ENCODE results near the gene TRPV3.

The TRPV3 gene

DNA sequence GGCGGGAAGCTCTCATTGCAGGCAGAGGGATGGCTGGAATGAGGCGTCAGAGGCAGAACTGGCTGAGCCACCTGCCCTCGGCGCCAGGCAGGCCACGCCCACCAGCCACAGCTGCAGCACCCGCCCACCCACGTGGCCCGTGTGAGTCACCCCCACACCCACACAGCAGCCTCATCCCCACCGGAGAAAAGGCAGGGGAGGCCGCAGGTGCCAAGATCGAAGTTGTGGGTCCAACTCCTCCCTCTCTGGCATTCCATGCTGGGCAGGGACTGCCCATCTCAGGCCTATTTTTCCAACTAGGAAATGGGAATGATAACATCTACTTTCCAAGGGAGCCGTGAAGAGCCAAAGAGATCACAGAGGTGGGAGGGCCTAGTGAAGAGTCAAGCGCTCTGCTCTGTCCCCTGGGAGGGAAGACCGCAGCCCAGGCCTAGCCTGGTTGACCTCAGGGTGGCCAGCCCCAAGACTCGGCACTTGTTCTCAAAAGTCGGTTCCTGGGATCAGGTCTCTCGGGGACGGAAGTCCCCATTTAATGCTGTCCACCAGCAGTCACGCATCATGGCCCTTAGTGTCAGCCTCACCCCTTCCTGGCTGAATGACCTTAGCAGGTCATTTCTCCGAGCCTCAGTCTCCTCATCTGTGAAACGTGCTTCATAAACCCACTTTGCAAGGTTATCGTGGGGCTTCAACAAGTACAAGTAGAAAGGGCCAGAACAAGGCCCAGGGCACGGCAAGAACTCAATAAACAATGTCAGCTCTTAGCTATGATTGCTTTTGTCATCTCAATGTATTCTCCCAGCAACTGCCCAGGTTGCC is at the start of gene TRPV3:
TSS of gene TRPV3 (minus strand) at position 45 of the 816 bp plus-strand sequence. CDS start 2,962 bp downstream, outside the sequence.
- no peak for TF ChIP-seq Cebpa-rat (IDR thresholded peaks at IDR 0.05)
- no peaks in the 10 kb centered on the region for H3K27me3 ChIP-seq
- no peaks in the 10 kb centered on the region for H3K36me3 ChIP-seq
- H3K9ac ChIP-seq = no peak within 1 kb of the TSS; a peak in 1 of 22 replicates
- H3K4me3 ChIP-seq = no peak within 1 kb of the TSS
- H4K20me1 ChIP-seq = no peaks in the 10 kb centered on the region
- H3K4me1 ChIP-seq = peaks cover 14 to 44% (median 38%) of the 10 kb centered on the region in 10 experiments; a peak in 19 of 20 replicates
- peak within 1 kb of the TSS; percentile 36 to 72 (median 60) for H3K4me2 ChIP-seq
- peak within 1 kb of the TSS in 4 of 11 experiments; percentile 2 to 59 (median 49); a peak in 6 of 22 replicates for H3K27ac ChIP-seq
- no peaks in the 10 kb centered on the region for H3K9me3 ChIP-seq (replicated peaks in 1 of 11)

DNA sequence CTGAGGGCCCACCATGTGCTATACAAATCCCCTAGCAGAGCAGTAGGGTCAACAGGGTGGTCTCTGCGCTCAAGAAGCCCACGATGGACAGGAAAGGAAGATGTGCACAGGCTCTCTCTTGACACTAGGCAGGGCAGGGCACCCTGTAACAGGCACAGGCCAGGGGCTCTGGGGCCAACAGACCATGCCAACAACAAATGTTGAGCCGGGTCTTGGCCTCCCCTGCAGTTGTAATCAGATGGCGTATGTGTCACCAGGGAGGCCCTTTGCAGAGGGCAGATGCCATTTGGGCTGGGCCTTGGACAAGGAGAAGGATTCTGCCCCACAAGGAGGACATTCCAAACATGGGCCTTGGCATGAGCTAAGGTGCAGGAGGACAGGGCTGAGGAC is 46.3 kb upstream of the TRPV3 start:
- Histone ChIP-seq H3K4me3 (no peak overlapping the region), H3K4me2 (no peak overlapping the region), H3K9me3 (replicated peaks in 1 of 11) (no peaks in the 10 kb centered on the region), H3K27ac (no peak overlapping the region), H3K27me3 (no peaks in the 10 kb centered on the region), H3K9ac (no peak overlapping the region), H3K4me1 (no peaks in the 10 kb centered on the region), H4K20me1 (peaks cover 0 to 25% (median 3%) of the 10 kb centered on the region in 11 experiments; a peak in 6 of 22 replicates), H3K36me3 (peaks cover 20 to 70% (median 55%) of the 10 kb centered on the region in 11 experiments)
- no peak for TF ChIP-seq Cebpa-rat (IDR thresholded peaks at IDR 0.05)

DNA sequence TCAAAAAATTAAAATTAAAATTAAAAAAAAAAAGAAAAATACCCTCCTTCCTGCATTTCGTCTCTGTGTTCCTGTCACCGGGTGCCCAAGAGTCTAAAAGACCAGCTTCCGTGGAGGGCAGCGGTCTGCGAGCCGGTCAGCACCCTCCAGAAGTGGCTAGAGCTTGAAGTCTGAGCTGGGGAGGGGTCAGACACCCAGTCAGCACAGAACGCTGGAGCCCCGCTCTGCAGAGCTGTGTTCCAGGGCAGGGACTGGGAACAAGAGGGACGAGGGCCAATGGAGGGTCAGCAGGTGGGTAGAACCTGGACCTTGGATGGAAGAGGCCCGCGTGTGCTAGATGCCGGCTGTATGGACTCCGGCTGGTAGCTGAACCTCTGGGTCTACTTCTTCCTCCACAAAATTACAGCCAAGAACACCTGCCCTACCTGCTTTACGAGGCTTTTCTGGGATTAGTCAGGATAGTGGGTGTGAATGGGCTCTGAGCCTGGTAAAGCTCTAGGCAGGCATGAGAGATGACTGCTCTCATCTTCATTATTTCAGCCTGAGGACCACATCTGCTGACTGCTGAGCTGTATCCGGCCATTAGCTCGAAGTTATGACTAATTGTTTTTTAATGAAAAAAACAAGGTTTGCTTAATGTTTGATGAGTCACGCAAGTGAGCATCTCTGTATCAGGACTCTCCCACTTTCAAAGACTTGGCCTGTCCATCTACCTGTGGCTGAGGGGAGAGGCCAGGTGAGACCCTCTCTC is 45.7 kb upstream of the TRPV3 start:
- Histone ChIP-seq H3K9ac (no peak overlapping the region), H3K4me1 (no peaks in the 10 kb centered on the region), H3K36me3 (peaks cover 16 to 65% (median 49%) of the 10 kb centered on the region in 11 experiments), H3K27me3 (no peaks in the 10 kb centered on the region), H3K9me3 (replicated peaks in 1 of 11) (no peaks in the 10 kb centered on the region), H3K4me3 (no peak overlapping the region), H3K4me2 (no peak overlapping the region), H4K20me1 (peaks cover 0 to 19% (median 3%) of the 10 kb centered on the region in 11 experiments; a peak in 6 of 22 replicates), H3K27ac (no peak overlapping the region)
- TF ChIP-seq Cebpa-rat (IDR thresholded peaks at IDR 0.05) = no peak

DNA sequence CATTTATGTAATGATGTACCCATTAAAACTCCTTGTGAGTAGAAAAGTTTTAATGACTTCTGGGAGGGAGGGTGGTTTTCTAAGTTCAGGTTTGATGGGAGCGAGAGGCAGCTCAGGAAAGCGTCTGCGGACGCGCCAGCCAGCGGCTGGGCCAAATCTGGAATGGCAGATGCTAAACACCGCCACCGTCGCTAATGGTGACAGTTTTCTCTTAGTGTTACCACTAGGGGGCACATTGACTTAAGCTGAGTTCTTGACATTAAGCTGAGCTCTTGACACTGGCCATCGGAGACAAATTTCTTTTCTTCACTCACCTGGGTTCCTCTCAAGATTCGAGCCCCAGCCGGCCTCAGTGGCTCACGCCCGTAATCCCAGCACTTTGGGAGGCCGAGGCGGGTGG is 44.9 kb upstream of the TRPV3 start:
- no peak overlapping the region for H3K9ac ChIP-seq
- peaks cover 0 to 16% (median 3%) of the 10 kb centered on the region in 11 experiments; a peak in 6 of 22 replicates for H4K20me1 ChIP-seq
- no peak for TF ChIP-seq Cebpa-rat (IDR thresholded peaks at IDR 0.05)
- no peaks in the 10 kb centered on the region for H3K4me1 ChIP-seq
- peaks cover 9 to 57% (median 41%) of the 10 kb centered on the region in 11 experiments for H3K36me3 ChIP-seq
- H3K9me3 ChIP-seq (replicated peaks in 1 of 11) = no peaks in the 10 kb centered on the region
- H3K4me3 ChIP-seq = no peak overlapping the region
- no peak overlapping the region for H3K27ac ChIP-seq
- no peak overlapping the region for H3K4me2 ChIP-seq
- H3K27me3 ChIP-seq = no peaks in the 10 kb centered on the region

DNA sequence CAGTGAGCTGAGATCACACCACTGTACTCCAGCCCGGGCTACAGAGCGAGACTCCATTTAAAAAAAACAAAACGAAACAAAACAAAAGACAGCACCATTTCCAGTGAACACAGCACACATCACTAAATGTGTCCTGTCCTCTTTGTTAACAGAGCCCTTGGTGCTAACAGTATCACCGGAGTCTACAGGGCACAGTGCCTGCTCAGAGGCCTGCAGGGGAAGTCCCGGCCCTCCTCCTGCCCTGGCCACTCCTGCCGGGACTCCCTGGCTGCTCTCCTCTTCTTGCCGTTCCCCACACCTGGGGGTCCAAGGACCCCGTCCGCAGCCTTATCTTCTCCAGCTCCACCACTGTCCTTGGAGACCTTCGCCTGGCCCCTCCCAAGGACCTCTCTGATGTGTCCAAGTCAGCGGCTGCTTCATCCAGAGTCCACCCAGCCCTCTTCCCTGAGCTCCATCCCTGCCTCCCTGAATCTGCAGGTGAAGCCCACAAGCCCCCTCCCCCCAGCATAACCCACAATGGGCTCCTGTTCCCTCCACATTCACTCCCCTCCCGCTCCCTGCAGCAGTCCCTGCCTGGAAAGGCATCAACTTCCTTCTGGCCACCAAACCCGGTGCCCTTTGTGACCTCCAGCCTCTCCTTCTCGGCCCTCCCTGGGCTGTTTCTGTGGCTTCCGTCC is 43.1 kb upstream of the TRPV3 start:
- Histone ChIP-seq H3K27ac (no peak overlapping the region), H3K9me3 (replicated peaks in 1 of 11) (no peaks in the 10 kb centered on the region), H3K36me3 (peaks cover 0 to 38% (median 23%) of the 10 kb centered on the region in 11 experiments; a peak in 20 of 22 replicates), H3K9ac (no peak overlapping the region), H3K4me3 (no peak overlapping the region), H3K27me3 (no peaks in the 10 kb centered on the region), H3K4me1 (no peaks in the 10 kb centered on the region; a peak in 1 of 20 replicates), H4K20me1 (peaks cover 0 to 22% (median 2%) of the 10 kb centered on the region in 11 experiments; a peak in 9 of 22 replicates), H3K4me2 (no peak overlapping the region)
- no peak for TF ChIP-seq Cebpa-rat (IDR thresholded peaks at IDR 0.05)

DNA sequence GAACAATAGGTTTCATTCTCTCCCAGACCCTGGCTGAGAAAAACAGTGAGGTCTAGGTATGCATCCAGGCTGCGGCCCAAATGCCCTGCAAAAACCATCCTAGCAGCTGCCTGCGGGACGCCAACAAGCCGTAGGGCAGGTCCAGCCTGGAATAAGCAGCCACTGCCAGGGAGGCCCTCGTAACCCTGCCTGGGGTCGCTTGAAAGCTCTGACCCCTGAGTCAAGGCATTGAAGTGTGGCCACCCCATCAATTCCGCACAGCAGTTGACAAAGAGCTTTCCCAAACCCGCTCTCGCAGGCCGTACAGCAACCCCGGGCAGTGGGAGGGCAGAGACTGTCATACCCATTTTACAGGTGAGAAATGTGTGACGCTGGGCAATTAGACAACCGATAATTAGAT is 40.5 kb upstream of the TRPV3 start:
- H3K4me2 ChIP-seq = no peak overlapping the region
- no peaks in the 10 kb centered on the region for H3K27me3 ChIP-seq
- peaks cover 0 to 14% (median 6%) of the 10 kb centered on the region in 11 experiments; a peak in 13 of 22 replicates for H3K36me3 ChIP-seq
- H3K4me1 ChIP-seq = peaks cover 0 to 6% (median 0%) of the 10 kb centered on the region in 10 experiments; a peak in 2 of 20 replicates
- H3K9me3 ChIP-seq (replicated peaks in 1 of 11) = no peaks in the 10 kb centered on the region
- H4K20me1 ChIP-seq = peaks cover 0 to 36% (median 4%) of the 10 kb centered on the region in 11 experiments; a peak in 7 of 22 replicates
- no peak overlapping the region for H3K4me3 ChIP-seq
- no peak for TF ChIP-seq Cebpa-rat (IDR thresholded peaks at IDR 0.05)
- no peak overlapping the region for H3K9ac ChIP-seq
- no peak overlapping the region for H3K27ac ChIP-seq

DNA sequence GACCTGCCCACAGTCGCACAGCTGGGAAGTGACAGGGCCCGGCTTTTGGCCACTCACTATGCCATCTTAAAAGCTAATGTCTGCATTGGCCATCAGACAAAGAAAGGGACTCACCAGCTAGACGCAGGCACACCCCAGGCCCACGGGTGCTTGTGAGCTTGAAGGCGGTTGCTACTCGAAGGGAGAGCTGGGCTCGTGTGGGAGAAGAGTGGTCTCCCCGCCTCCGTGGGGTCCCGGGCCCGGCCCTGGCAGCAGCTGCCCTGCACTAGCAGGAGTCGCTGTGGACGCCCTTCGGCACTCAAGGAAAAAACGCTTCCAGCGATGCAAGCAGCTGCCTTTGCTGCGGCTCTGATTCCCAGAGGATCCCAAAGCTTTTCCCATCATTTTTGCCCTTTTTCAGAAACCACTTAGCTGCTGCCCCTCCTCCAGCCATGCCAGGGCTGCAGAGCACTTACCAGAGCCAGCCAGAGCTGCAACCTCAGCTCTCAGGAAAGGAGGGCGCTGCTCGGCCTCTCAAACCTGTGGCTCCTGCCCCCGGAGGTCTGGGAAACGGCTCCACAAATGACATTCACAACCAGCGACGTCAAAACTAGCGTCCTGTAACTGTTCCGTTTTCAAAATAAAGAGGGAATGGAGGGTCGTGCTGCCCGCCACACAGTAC is 39.3 kb upstream of the TRPV3 start:
- Histone ChIP-seq H3K4me1 (peaks cover 0 to 6% (median 0%) of the 10 kb centered on the region in 10 experiments; a peak in 2 of 20 replicates), H3K27me3 (no peaks in the 10 kb centered on the region), H3K4me2 (no peak overlapping the region), H3K9ac (peak overlapping the region in 1 of 11 experiments; percentile 14; a peak in 1 of 22 replicates), H3K36me3 (peaks cover 0 to 10% (median 0%) of the 10 kb centered on the region in 11 experiments; a peak in 4 of 22 replicates), H4K20me1 (peaks cover 0 to 42% (median 4%) of the 10 kb centered on the region in 11 experiments; a peak in 7 of 22 replicates), H3K9me3 (replicated peaks in 1 of 11) (no peaks in the 10 kb centered on the region), H3K4me3 (no peak overlapping the region), H3K27ac (no peak overlapping the region)
- TF ChIP-seq Cebpa-rat (IDR thresholded peaks at IDR 0.05) = no peak

DNA sequence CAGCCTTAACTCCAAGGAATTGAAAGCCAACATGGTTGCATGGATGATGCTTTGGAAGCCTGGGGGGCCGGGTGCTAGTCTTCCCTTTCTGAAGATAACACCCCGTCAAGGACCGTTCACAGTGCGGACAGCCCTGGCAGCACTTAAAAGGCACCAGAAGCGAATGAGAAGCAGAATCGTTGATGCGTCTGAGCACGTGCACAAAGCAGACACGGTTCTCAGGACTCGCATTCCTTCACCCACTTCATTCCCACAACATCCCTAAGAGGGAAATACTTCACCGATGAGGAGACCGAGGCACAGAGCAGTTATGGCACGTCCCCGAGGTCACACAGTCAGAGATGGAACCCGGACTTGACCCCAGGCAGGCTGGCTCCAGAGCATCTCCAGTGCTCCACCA is 37.4 kb upstream of the TRPV3 start:
- H4K20me1 ChIP-seq = peaks cover 0 to 52% (median 4%) of the 10 kb centered on the region in 11 experiments; a peak in 7 of 22 replicates
- H3K4me3 ChIP-seq = no peak overlapping the region
- TF ChIP-seq Cebpa-rat (IDR thresholded peaks at IDR 0.05) = no peak
- no peaks in the 10 kb centered on the region for H3K27me3 ChIP-seq
- no peak overlapping the region for H3K4me2 ChIP-seq
- H3K4me1 ChIP-seq = peaks cover 0 to 19% (median 17%) of the 10 kb centered on the region in 10 experiments; a peak in 16 of 20 replicates
- H3K9ac ChIP-seq = no peak overlapping the region
- H3K27ac ChIP-seq = no peak overlapping the region
- H3K36me3 ChIP-seq = peaks cover 0 to 24% (median under 1%) of the 10 kb centered on the region in 11 experiments; a peak in 10 of 22 replicates
- H3K9me3 ChIP-seq (replicated peaks in 1 of 11) = no peaks in the 10 kb centered on the region
